ENCODE measurements around the gene UPF3A.

Gene UPF3A

GRCh38 chr13:114299604-114300305 lies 18.4 kb downstream of the UPF3A start:
- no peak for DNase-seq (ENCODE audit: low read depth)
- no peak for TF ChIP-seq CTCF (IDR thresholded peaks at IDR 0.05; ENCODE audit: low read length, missing control alignments)
- H3K4me3 ChIP-seq (replicated peaks; ENCODE audit: low read depth, low read length): no peak overlapping the region

GRCh38 chr13:114303700-114304327 lies 22.4 kb downstream of the UPF3A start:
- no peak for DNase-seq (ENCODE audit: low read depth)
- TF ChIP-seq CTCF (IDR thresholded peaks at IDR 0.05; ENCODE audit: low read length, missing control alignments): no peak
- no peak overlapping the region for H3K4me3 ChIP-seq (replicated peaks; ENCODE audit: low read depth, low read length)

- no peak overlapping the region for H3K4me3 ChIP-seq (replicated peaks; ENCODE audit: low read depth, low read length)
- no peak for TF ChIP-seq CTCF (IDR thresholded peaks at IDR 0.05; ENCODE audit: low read length, missing control alignments)
- DNase-seq (ENCODE audit: low read depth): no peak
These were observed 23.1 kb downstream of the UPF3A start for GRCh38 chr13:114304346-114305034.

- no peak for TF ChIP-seq CTCF (IDR thresholded peaks at IDR 0.05; ENCODE audit: low read length, missing control alignments)
- DNase-seq (ENCODE audit: low read depth): no peak
These were observed 27.7 kb downstream of the UPF3A start for GRCh38 chr13:114309086-114309485.

GRCh38 chr13:114309806-114310410 lies 28.5 kb downstream of the UPF3A start:
- H3K4me3 ChIP-seq (replicated peaks; ENCODE audit: low read depth, low read length): no peak overlapping the region
- DNase-seq (ENCODE audit: low read depth): no peak
- no peak for TF ChIP-seq CTCF (IDR thresholded peaks at IDR 0.05; ENCODE audit: low read length, missing control alignments)

More at GRCh38 chr13:114309086-114309485, 27.7 kb downstream of the UPF3A start:
- no peak overlapping the region for H3K4me3 ChIP-seq (replicated peaks; ENCODE audit: low read depth, low read length)

- DNase-seq (ENCODE audit: low read depth): no peak
- no peak overlapping the region for H3K4me3 ChIP-seq (replicated peaks; ENCODE audit: low read depth, low read length)
- TF ChIP-seq CTCF (IDR thresholded peaks at IDR 0.05; ENCODE audit: low read length, missing control alignments): no peak
These were observed 29.6 kb downstream of the UPF3A start for GRCh38 chr13:114310956-114311355.

All from fibroblast of pulmonary artery (primary cell).